Caki2 (cell line): ENCODE results near the gene AKR1C1. TPM values are rescaled to one million over a fixed set of nuclear protein-coding genes. Genes with fewer than 3 reads are reported as not detected.
"Not testable (repeated sequence)": the region's sequence is repeated elsewhere in the genome, so short reads cannot be mapped to it uniquely, and the experiment has no call there.

Experiments
- DNase-seq: peaks from one replicate; pipeline ENCODE4 v3.0.0-alpha.2; 2015; ENCODE audit warnings: low read depth
- in situ Hi-C: cut with HindIII; loops from 2 replicates; pipeline ENCODE4 v1.10.0; 2016; ENCODE audit warnings: low sequenced_read_pairs, low pct_unique_long_range_greater_than_20kb, mixed read lengths
- total RNA-seq: library from RNA; depleted of rRNA; stranded (reverse); fragments of >200 nt; shearing (Covaris generic); gene quantifications from 2 replicates; pipeline ENCODE4 v1.2.3, GENCODE V29; 2014; ENCODE audit warnings: low replicate concordance

Gene AKR1C1
- total RNA-seq, 1 experiment from 2014 or later = 7,564 TPM

DNA sequence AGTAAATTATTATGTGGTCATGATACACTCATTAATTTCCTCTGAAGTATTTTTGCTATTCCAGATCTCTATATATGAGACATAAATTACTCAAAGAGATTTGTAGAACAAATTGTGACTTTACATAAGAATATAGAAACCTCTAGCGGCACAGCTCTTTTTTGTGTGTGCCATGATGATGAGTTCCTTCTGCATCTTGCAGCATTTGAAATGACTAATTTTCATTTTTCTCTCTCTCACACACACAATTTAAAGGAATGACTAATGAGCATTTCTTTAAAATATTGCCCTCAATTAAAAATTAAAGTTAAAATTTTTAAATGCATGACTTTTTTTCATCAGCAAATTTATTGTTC lies 40.8 kb downstream of the AKR1C1 start:
- in situ Hi-C loops = loop anchor here (10.0 kb wide), 1 partner anchor 49 kb away; no protein-coding TSS in a partner anchor
- not testable (repeated sequence) for DNase-seq

GRCh38 chr10:5004501-5004900 lies 41.3 kb downstream of the AKR1C1 start:
- DNase-seq = not testable (repeated sequence)
- in situ Hi-C loops = loop anchor here (10.0 kb wide), 1 partner anchor 50 kb away; no protein-coding TSS in a partner anchor

DNA sequence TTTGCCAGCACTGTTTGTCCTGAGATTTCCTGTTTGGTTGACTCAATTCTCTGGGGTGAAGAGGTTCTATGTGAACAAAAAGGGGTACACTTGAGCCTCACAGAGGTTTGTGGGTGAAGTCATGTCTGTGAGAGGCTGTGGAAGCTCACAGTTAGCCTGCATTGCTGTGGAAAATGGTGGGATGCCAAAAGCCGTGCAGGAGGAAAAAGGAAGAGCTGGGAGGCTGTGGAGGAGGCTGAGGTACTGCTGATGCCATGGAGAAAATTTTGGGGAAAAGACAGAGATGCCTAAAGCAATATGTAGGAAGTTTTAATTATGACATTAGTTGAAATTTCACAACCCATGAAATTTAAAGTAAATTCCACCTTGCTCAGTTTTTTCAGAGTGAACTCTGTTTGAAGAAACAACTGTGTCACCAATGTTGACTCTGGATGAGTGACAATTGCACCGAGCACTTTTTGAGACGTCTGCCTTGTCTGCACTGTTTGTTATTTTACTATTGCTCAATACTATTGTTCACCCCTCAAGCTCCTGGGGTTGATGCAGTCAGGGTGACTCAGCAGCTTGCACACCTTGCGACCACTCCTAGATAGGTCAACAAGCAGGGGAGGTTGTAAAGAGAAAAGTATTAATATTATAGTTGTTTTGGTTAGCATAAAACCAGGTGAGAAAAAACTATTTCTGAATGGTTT lies 45.8 kb downstream of the AKR1C1 start:
- DNase-seq = peak; percentile 82

GRCh38 chr10:5010043-5010442 lies 46.8 kb downstream of the AKR1C1 start:
- in situ Hi-C loops, DNase-seq: not testable (repeated sequence)

More for the DNA sequence above, 45.8 kb downstream of the AKR1C1 start:
- in situ Hi-C loops = loop anchor here (10.0 kb wide), 1 partner anchor 54 kb away; no protein-coding TSS in a partner anchor

GRCh38 chr10:5011392-5011791 lies 48.2 kb downstream of the AKR1C1 start:
- in situ Hi-C loops, DNase-seq: not testable (repeated sequence)

GRCh38 chr10:5012595-5012994 lies 49.4 kb downstream of the AKR1C1 start:
- no peak for DNase-seq
- in situ Hi-C loops = no loop called here

DNA sequence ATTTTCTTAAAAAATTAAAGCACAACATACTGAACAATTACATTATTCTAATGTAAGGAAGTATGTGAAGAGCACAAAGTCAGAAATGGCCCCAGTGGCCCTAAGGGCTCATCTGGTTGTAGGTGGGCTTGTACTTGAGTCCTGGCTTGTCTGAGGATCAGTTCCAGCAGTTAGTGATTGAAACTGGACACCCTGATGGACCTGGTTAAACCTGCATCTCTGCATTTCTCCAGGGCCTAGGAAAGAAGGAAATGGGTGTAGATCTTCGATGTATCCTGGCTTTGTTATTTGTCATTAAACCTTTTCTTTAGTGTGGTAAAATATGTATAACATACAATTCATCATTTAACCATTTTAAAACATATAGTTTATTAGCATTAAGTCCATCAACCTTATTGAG lies 50.2 kb downstream of the AKR1C1 start:
- in situ Hi-C loops = no loop called here
- no peak for DNase-seq

DNA sequence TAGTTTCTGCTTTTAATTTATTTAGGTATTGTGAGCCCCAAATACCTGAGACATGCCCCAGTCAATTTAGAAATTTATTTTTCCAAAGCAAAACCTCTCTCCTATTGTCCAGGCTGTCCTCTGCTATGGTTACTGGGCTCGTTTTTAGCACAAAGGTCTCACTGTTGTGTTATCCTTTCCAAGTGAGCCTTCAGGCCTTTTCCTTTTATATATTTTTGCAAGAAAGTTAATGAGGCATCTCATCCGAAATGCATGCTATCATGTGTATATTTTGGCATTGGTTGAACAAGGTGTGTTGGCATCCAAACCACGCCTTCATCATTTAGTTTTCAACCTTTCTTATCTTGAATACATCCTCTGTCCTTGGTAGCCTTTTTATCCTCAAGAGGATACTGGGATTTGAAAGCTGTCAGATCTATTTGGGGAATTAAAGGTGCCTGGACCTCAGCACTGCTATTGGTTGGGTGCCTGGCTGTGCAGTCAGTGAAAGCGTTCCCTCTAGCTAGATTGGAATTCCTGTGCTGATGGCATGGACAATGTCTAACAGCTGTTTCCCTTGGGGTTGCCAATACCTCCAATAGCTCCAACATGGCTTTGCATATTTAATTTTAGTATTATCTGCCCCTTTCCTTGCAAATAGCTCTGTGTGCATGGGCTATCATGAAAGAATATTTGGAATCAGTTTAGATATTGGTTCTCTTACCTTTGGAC lies 51.1 kb downstream of the AKR1C1 start:
- in situ Hi-C loops = not testable (repeated sequence)
- peak; percentile 88 for DNase-seq

- in situ Hi-C loops = no loop called here
- peak; percentile 73 for DNase-seq
Measured at GRCh38 chr10:5014936-5015335, 51.7 kb downstream of the AKR1C1 start.

GRCh38 chr10:5018134-5018533 lies 54.9 kb downstream of the AKR1C1 start:
- in situ Hi-C loops = no loop called here
- DNase-seq = no peak

DNA sequence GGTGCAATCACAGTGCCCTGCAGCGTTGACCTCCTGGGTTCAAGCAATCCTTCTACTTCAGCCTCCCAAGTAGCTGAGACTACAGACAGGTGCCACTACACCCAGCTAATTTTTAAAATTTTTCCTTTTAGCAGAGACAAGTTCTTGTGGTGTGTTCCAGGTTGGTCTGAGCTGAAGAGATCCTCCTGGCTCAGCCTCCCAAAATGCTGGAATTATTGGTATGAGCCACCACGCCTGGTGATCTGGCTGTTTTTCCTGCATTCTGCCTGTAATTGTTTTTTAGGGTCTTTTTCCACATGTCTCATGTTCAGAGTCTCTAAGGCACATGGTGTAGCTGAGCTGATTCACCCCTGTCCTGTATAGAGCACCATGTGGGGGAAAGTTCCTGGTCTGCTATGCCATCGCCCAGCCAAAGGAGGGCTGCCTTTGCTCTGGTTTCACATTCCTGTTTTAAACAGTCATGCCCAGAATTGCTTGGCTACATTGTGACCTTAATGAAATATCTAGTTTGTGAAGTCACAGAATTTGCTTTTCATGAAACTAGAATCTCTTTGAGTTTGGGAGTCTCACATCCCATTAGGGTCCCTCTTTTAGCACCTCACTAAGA lies 55.6 kb downstream of the AKR1C1 start:
- peak; percentile 86 for DNase-seq
- in situ Hi-C loops = not testable (repeated sequence)

DNA sequence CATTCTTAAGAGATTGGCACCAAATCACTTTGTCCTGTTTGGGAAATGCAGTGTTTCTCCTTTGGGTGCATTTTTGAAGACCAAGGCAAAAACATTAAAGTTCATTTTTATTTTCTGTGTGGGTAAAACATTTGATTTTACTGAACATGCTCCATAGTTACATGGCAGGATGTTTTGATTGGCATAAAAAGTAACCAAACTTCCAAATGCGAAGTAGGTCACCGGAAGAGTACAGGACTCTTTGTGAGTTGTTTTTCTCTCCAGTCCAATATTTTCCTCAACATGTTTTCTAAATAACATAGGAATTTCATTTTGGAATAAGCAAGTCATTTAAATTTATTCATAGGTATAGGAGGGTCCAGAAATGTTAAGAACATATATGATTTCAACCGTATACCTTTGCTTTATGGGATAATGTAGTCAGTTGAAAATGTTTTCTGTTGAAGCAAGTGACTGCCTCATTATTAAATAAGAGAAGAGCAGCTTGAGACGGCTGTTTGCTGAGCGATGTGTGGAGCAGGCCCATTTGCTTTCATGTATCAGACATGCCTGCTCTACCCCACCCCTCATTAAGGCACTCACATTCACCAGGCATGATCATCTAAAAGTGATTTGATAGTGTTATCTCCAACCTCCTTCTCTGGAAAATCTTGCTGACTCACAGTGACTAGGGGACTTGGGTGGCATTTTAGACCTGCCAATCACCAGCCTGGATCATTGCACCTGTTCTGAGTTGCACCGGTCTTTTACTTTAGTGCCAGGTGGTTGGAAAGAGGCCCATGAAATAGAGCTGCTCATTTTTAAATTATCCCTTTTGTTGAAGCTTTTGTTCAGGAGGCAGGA lies 56.8 kb downstream of the AKR1C1 start:
- in situ Hi-C loops = loop anchor here (10.0 kb wide), 1 partner anchor 75 kb away; the partner anchor contains the start of gene AKR1C3
- peak; percentile 93 for DNase-seq

- not testable (repeated sequence) for DNase-seq
- in situ Hi-C loops = loop anchor here (10.0 kb wide), 1 partner anchor 73 kb away; the partner anchor contains the start of gene AKR1C3
Measured at GRCh38 chr10:5021624-5022290, 58.5 kb downstream of the AKR1C1 start.

DNA sequence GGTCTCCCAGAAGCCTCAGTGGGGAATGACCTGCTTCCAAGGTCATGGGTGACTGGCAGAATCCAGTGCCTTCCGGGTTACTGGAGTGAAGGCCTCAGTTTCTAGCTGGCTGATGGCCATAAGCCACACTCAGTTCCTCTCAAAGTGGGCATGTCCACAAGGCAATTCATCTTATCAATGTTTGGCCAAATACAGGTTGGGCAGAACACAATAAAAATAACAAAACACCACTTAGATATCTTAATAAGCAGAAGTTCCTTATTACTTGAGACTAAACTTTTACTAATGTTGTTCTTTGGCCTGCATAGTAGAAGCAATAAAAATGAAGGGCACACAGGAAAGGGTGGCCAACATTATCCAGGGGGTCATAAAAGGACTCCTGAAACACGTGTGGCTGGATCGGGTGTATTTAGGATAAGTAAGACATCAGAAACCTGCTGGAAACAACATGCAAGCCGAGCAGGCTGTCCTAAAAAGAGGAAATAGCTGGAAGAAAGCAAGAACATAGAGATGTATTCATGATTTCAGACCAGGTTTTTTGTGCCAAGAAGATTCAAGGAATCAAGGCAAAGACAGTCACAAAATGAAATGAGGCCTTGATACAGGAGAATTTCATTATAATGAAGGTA lies 60.1 kb downstream of the AKR1C1 start:
- no peak for DNase-seq
- in situ Hi-C loops = loop anchor here (10.0 kb wide), 1 partner anchor 72 kb away; the partner anchor contains the start of gene AKR1C3

DNA sequence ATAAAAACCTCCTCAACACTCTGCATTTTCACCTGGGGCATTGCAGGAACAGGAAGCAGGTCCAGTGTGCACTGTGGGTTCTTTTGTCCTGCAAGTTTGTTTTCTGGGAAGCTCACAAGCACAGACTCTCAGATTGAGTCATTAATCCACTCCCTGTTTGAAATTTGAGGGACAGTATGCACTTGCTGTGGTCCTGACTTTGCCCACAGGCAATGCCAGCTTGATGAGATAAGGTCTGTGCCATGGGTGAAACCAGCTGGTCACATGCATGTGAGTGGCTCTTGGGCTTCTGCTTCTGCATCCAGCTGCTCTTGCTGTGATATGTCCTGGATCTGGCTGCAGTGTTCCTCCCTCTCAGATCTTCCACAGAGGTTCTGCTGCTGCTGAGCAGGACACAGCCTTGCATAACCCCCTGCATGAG lies 62.3 kb downstream of the AKR1C1 start:
- not testable (repeated sequence) for DNase-seq
- in situ Hi-C loops = loop anchor here (10.0 kb wide), 1 partner anchor 69 kb away; the partner anchor contains the start of gene AKR1C3

DNA sequence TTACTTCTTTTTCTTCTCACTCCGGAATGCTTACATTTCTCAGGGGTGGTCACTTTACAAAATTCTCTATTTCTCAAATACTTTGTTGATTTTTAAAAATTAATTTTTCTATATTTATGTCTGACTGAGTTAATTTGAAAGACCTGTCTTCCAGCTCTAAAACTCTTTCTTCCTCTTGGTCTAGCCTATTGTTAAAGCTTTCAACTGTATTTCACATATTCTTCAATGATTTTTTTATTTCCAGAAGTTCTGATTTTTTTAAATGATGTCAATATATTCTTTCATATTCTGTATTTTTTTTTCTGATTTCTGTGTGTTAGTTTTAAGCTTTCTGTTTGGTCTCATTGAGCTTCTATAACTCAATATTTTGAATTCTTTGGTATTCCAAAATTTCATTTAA lies 67.8 kb downstream of the AKR1C1 start:
- in situ Hi-C loops = no loop called here
- DNase-seq = no peak

GRCh38 chr10:5031588-5031987 lies 68.4 kb downstream of the AKR1C1 start:
- DNase-seq, in situ Hi-C loops: not testable (repeated sequence)
